Stimulated activated naive B cell treated with anti-CD40 and anti-IgM and Interleukin-4, amounts not matched to agents 10 μg/mL and 1 μg/mL and 100 μg/mL, for 72 hours (primary cell): ENCODE results near the gene XXYLT1.

Experiments
- ATAC-seq, 2 donors: fragments of 150-1000 bp; cut with Tn5 transposase; replicated peaks; 2 replicates each; pipeline ENCODE4 v1.10.0; 2021; ENCODE audit warnings: moderate library complexity in 1 of 2
- DNase-seq: peaks from one replicate; pipeline ENCODE4 v3.0.0; 2021
- H3K27ac Mint-ChIP-seq: one replicate; pipeline ENCODE4 v1.8.0; 2022; ENCODE audit warnings: mild to moderate bottlenecking, mixed read lengths
- H3K27me3 Mint-ChIP-seq, 2 donors: one replicate each; pipeline ENCODE4 v1.8.0; 2022; ENCODE audit warnings: mixed read lengths in 2 of 2
- H3K36me3 Mint-ChIP-seq, 2 donors: one replicate each; pipeline ENCODE4 v1.8.0; 2022; ENCODE audit warnings: mixed read lengths in 2 of 2, mild to moderate bottlenecking in 1 of 2
- H3K4me1 Mint-ChIP-seq, 2 donors: one replicate each; pipeline ENCODE4 v1.8.0; 2022; ENCODE audit warnings: mixed read lengths in 2 of 2, mild to moderate bottlenecking in 1 of 2
- H3K4me3 Mint-ChIP-seq, 2 donors: one replicate each; pipeline ENCODE4 v1.8.0; 2022; ENCODE audit warnings: mild to moderate bottlenecking in 2 of 2, mixed read lengths in 2 of 2, moderate library complexity in 1 of 2
- H3K9me3 Mint-ChIP-seq, 2 donors: one replicate each; pipeline ENCODE4 v1.8.0; 2022; ENCODE audit warnings: mixed read lengths in 2 of 2, mild to moderate bottlenecking in 1 of 2

XXYLT1 gene

DNA sequence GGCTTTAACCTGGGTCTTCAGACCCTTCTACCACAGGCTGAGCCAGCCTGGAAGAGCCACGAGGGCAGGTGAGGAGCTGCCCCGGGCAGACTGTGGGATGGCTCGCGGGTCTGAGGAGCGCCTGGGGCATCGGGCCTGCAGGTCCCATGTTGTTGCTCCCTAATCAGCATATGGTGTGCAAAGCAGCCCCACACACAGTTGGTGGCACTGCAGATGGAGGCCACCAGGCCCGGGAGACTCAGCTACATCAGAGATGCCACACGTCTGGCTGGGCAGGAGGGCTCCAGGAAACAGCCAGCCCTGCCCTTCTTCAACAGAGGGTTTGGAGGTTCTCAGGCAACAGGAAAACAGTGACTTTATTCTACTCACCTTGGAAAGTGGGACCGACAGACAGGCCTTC, 63.9 kb downstream of the XXYLT1 start:
- H3K27ac Mint-ChIP-seq = no peak overlapping the region
- DNase-seq = no peak
- H3K4me1 Mint-ChIP-seq = peaks cover 30 to 52% of the 10 kb centered on the region in 2 donors
- H3K4me3 Mint-ChIP-seq = no peak overlapping the region
- H3K9me3 Mint-ChIP-seq = peaks cover 0 to 4% of the 10 kb centered on the region in 2 donors
- H3K36me3 Mint-ChIP-seq = peaks cover 4 to 27% of the 10 kb centered on the region in 2 donors
- ATAC-seq = no peak
- no peaks in the 10 kb centered on the region for H3K27me3 Mint-ChIP-seq

GRCh38 chr3:195204360-195205163, 66.4 kb downstream of the XXYLT1 start:
- H3K4me3 Mint-ChIP-seq = peak overlapping the region; percentile 10 to 56
- DNase-seq (peak; percentile 30), ATAC-seq (peak; percentile 56 to 66)
- peaks cover 0 to 21% of the 10 kb centered on the region in 2 donors for H3K36me3 Mint-ChIP-seq
- H3K27me3 Mint-ChIP-seq = no peaks in the 10 kb centered on the region
- H3K4me1 Mint-ChIP-seq = peaks cover 22 to 40% of the 10 kb centered on the region in 2 donors
- no peaks in the 10 kb centered on the region for H3K9me3 Mint-ChIP-seq
- H3K27ac Mint-ChIP-seq = peak overlapping the region; percentile 38

GRCh38 chr3:195203606-195204005, 67.4 kb downstream of the XXYLT1 start:
- Mint-ChIP-seq H3K27me3 (no peaks in the 10 kb centered on the region), H3K36me3 (peaks cover 2 to 25% of the 10 kb centered on the region in 2 donors), H3K4me3 (no peak overlapping the region), H3K4me1 (peaks cover 22 to 32% of the 10 kb centered on the region in 2 donors), H3K9me3 (no peaks in the 10 kb centered on the region), H3K27ac (peak overlapping the region; percentile 4)
- no peak for ATAC-seq
- no peak for DNase-seq

DNA sequence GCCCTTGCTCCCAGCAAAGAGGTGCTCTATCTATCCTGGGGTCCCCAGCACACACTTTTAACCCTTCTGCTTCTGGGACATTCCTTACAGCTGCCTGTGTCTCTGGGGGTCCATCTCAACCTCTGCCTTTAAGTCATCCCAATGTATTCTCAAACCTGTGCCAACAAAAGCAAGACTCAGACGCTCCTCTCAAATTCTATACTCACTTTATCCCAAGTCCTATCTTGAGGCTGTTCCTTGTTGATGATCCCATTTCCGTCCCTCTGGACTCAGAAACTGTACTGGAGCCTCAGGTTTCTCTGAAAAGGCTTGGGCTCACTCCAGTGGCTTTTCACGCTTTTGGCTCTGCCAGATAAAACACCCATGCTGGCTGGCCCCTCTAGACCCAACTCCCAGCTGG, 69.7 kb downstream of the XXYLT1 start:
- H3K4me1 Mint-ChIP-seq = peaks cover 19 to 24% of the 10 kb centered on the region in 2 donors
- ATAC-seq (no peak), DNase-seq (no peak)
- peaks cover 2 to 16% of the 10 kb centered on the region in 2 donors for H3K36me3 Mint-ChIP-seq
- no peaks in the 10 kb centered on the region for H3K9me3 Mint-ChIP-seq
- H3K4me3 Mint-ChIP-seq = no peak overlapping the region
- H3K27me3 Mint-ChIP-seq = no peaks in the 10 kb centered on the region
- H3K27ac Mint-ChIP-seq = no peak overlapping the region

- no peak for ATAC-seq
- H3K27ac Mint-ChIP-seq = no peak overlapping the region
- no peak overlapping the region for H3K4me3 Mint-ChIP-seq
- no peak for DNase-seq
- no peaks in the 10 kb centered on the region for H3K9me3 Mint-ChIP-seq
- H3K27me3 Mint-ChIP-seq = no peaks in the 10 kb centered on the region
- H3K36me3 Mint-ChIP-seq = peaks cover 2 to 14% of the 10 kb centered on the region in 2 donors
- H3K4me1 Mint-ChIP-seq = peaks cover 19 to 20% of the 10 kb centered on the region in 2 donors
Observed at GRCh38 chr3:195200010-195200822, 70.7 kb downstream of the XXYLT1 start.

DNA sequence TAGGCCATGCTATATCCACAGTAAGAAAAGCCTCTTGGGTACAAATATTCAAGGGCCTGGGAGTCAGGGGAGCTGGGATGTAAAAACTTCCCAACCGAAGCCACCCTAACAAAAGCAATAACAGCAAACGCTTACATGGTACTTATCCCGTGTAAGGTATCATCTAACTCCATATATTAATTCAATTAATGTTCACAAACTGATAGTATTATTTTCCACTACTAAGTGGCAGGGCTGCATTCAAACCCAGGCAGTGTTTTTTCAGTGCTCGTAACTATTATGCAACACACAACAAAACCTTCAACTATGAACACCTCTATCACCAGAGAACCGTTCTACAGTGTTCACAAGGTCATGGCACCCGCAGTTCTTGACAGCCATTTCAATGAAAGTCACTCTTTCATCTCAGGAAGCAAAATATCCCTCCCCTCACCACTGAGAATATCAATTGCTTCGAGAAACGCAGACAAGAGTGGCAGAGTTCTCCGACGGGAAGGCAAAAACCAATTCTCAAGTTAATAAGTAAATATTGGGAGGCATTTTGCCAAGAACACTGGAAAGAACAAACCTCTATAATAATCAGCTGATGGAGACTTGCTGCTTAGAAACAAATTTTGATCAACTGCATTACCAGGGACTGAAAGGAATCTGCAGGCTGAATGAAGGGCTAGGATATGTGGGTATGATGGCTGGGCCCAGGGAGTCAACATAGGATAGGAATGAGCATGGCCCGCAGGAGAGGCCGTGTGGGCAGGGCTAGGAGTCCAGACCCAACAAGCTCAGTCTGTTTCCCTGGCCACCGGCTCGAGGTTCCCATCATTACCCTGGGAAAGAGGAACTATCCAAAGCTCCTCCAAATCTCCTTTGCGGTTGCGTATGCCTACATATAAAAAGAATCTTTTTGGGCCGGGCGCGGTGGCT, 72.3 kb downstream of the XXYLT1 start:
- ATAC-seq = no peak
- Mint-ChIP-seq H3K9me3 (no peaks in the 10 kb centered on the region), H3K4me3 (no peak overlapping the region), H3K4me1 (peaks cover 16 to 17% of the 10 kb centered on the region in 2 donors), H3K36me3 (peaks cover 2 to 10% of the 10 kb centered on the region in 2 donors), H3K27me3 (no peaks in the 10 kb centered on the region), H3K27ac (no peak overlapping the region)
- DNase-seq = no peak

GRCh38 chr3:195197765-195198425, 73.1 kb downstream of the XXYLT1 start:
- no peaks in the 10 kb centered on the region for H3K9me3 Mint-ChIP-seq
- no peaks in the 10 kb centered on the region for H3K27me3 Mint-ChIP-seq
- peaks cover 14 to 16% of the 10 kb centered on the region in 2 donors for H3K4me1 Mint-ChIP-seq
- ATAC-seq (no peak), DNase-seq (no peak)
- H3K4me3 Mint-ChIP-seq = no peak overlapping the region
- H3K27ac Mint-ChIP-seq = no peak overlapping the region
- H3K36me3 Mint-ChIP-seq = peaks cover 2 to 10% of the 10 kb centered on the region in 2 donors

DNA sequence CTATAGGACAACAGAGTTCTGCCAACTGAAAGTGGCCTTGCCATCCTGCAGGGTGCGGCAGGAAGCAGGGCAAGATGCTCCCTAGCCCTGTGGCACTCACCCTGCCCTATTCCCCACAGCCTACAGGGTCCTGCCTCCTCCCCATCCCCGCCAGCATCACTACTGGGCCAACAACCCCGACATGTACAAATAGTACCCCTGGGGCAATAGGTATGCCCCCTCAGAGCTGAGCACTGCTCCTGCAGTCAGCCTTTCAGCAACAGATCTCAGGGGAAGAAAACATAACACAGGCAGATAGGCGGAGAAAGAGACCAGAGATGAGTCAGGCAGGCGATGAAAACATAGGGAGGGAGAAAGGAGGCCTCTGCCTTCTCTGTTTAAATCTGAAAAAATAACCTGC, 74.7 kb downstream of the XXYLT1 start:
- H3K27ac Mint-ChIP-seq = no peak overlapping the region
- no peak overlapping the region for H3K4me3 Mint-ChIP-seq
- no peaks in the 10 kb centered on the region for H3K27me3 Mint-ChIP-seq
- ATAC-seq = no peak
- no peak for DNase-seq
- peaks cover 5 to 6% of the 10 kb centered on the region in 2 donors for H3K9me3 Mint-ChIP-seq
- H3K36me3 Mint-ChIP-seq = peaks cover 2 to 11% of the 10 kb centered on the region in 2 donors
- H3K4me1 Mint-ChIP-seq = peaks cover 14 to 16% of the 10 kb centered on the region in 2 donors

- ATAC-seq (no peak), DNase-seq (no peak)
- no peak overlapping the region for H3K4me3 Mint-ChIP-seq
- peaks cover 5 to 6% of the 10 kb centered on the region in 2 donors for H3K9me3 Mint-ChIP-seq
- H3K27me3 Mint-ChIP-seq = no peaks in the 10 kb centered on the region
- no peak overlapping the region for H3K27ac Mint-ChIP-seq
- peaks cover 14 to 16% of the 10 kb centered on the region in 2 donors for H3K4me1 Mint-ChIP-seq
- H3K36me3 Mint-ChIP-seq = peaks cover 2 to 11% of the 10 kb centered on the region in 2 donors
Observed at GRCh38 chr3:195195321-195196209, 75.4 kb downstream of the XXYLT1 start.

- no peaks in the 10 kb centered on the region for H3K27me3 Mint-ChIP-seq
- peaks cover 6% of the 10 kb centered on the region in 2 donors for H3K9me3 Mint-ChIP-seq
- no peak overlapping the region for H3K27ac Mint-ChIP-seq
- H3K4me3 Mint-ChIP-seq = no peak overlapping the region
- H3K36me3 Mint-ChIP-seq = peaks cover 5 to 11% of the 10 kb centered on the region in 2 donors
- peaks cover 14 to 16% of the 10 kb centered on the region in 2 donors for H3K4me1 Mint-ChIP-seq
- DNase-seq (no peak), ATAC-seq (peak; percentile 33)
Observed at GRCh38 chr3:195194559-195195206, 76.3 kb downstream of the XXYLT1 start.

- H3K9me3 Mint-ChIP-seq = peaks cover 6 to 9% of the 10 kb centered on the region in 2 donors
- H3K4me3 Mint-ChIP-seq = no peak overlapping the region
- peaks cover 10 to 12% of the 10 kb centered on the region in 2 donors for H3K4me1 Mint-ChIP-seq
- H3K36me3 Mint-ChIP-seq = peaks cover 5 to 7% of the 10 kb centered on the region in 2 donors
- ATAC-seq = no peak
- no peak overlapping the region for H3K27ac Mint-ChIP-seq
- no peak for DNase-seq
- H3K27me3 Mint-ChIP-seq = no peaks in the 10 kb centered on the region
Observed at GRCh38 chr3:195191580-195191979, 79.4 kb downstream of the XXYLT1 start.

- Mint-ChIP-seq H3K36me3 (peaks cover 6 to 14% of the 10 kb centered on the region in 2 donors), H3K4me1 (peaks cover 20 to 25% of the 10 kb centered on the region in 2 donors), H3K27ac (no peak overlapping the region), H3K4me3 (no peak overlapping the region), H3K27me3 (no peaks in the 10 kb centered on the region), H3K9me3 (peaks cover 6 to 11% of the 10 kb centered on the region in 2 donors)
- ATAC-seq (no peak), DNase-seq (no peak)
Observed at GRCh38 chr3:195189821-195190220, 81.1 kb downstream of the XXYLT1 start.
